Caki2 (cell line): ENCODE data around the gene CEBPE. TPM values are rescaled to one million over a fixed set of nuclear protein-coding genes. Genes with fewer than 3 reads are reported as not detected.

ENCODE experiments used
- DNase-seq: peaks from one replicate; pipeline ENCODE4 v3.0.0-alpha.2; 2015; ENCODE audit warnings: low read depth
- in situ Hi-C: cut with HindIII; loops from 2 replicates; pipeline ENCODE4 v1.10.0; 2016; ENCODE audit warnings: low sequenced_read_pairs, low pct_unique_long_range_greater_than_20kb, mixed read lengths
- total RNA-seq: library from RNA; depleted of rRNA; stranded (reverse); fragments of >200 nt; shearing (Covaris generic); gene quantifications from 2 replicates; pipeline ENCODE4 v1.2.3, GENCODE V29; 2014; ENCODE audit warnings: low replicate concordance

The CEBPE gene
- total RNA-seq, 1 experiment from 2014 or later: not detected

DNA sequence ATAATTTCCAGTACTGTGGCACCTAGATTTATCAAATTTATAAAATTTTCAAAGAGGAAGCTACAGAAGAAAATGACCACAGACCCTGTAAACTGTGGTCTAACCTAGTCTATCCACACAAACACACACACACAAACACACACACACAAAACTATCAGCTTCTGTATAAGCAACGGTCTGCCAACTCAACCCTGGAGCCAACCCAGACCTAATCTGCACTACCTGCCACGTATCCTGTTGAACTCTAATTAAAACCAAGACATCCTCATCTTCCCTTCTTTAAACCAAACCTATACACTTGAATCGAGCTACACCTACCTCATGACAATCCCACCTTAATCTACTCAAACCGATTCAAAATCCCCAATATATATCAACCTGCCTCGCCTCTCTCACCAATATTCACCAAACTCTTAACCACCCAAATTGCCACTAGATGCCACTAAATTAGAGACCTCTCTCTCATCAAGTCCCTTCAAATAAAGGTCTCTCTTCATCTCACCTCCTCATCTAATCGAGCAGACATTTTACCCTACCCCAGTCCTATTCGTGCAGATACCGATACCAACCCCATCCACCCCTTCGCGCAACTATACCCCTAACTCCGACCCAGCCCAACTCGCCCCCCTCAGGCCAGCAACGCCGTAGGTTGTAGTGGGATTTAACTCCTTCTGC, 24.9 kb downstream of the CEBPE start:
- in situ Hi-C loops: no loop called here
- no peak for DNase-seq

DNA sequence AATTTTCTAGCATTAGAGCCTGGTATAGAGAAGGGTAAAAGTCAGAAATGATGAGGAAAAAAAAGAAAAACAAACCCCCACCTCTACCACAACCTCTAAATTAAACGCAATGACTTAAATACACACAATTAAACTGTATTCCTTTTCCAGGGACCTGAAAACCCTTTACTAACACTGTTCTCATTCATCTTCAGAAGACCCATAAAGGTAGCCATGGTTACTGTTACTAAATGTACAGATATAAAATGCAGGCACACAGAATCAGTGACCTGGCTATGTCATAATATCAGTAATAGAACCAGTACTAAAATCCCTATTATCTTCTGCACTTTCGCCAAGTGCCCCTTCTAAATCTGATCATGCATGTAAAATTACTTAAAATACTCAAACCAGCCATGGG, 25.5 kb downstream of the CEBPE start:
- no peak for DNase-seq
- in situ Hi-C loops: no loop called here

DNA sequence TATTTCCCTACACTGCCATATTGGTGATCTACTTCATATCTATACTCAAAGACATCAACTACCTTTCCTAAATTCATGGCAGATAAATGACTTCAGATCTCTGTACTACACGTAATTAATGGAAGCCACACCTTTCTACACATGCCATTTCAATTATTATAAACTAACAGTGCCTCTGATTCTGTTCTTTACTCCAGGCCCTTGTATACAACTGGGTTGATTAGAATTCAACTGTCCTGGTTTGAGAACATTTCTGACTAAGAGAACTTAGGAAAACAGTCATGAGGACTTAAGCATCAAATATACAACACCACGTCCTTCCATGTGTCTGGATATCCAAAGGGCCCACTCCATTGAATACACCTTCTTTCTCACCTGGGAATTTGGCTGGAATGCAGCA, 26.0 kb downstream of the CEBPE start:
- no peak for DNase-seq
- in situ Hi-C loops: no loop called here

DNA sequence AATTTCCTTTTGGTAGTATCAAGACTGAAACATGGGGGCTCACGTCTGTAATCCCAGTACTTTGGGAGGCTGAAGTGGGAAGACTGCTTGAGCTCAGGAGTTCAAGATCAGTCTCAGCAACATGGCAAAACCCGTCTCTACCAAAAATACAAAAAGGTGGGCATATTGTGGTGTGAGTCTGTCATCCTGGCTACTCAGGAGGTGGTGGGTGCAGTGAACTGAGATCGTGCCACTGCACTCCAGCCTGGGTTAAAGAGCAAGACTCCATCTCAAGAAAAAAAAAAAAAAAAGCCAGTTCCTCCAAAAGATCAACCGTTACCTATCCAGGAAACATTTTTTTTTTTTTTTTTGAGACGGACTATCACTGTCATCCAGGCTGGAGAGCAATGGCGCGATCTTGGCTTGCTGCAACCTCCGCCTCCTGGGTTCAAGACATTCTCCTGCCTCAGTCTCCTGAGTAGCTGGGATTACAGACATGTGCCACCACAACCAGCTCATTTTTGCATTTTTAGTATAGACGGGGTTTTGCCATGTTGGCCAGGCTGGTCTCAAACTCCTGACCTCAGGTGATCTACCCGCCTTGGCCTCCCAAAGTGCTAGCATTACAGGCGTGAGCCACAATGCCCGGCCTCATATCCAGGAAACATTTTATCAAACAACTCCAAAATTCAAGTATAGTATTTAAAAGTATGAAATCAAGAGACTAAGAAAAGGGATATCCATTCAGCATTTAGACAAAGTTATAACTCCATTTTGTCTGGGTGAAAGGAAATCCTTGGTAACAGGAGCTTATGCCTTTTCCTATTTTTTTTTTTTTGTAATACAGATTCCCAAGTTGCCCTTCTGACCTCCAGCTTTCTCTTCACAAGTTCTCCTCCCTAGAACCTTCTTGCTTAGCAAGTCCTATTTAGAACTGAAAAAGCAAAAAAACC, 27.5 kb downstream of the CEBPE start:
- no peak for DNase-seq
- in situ Hi-C loops: no loop called here

DNA sequence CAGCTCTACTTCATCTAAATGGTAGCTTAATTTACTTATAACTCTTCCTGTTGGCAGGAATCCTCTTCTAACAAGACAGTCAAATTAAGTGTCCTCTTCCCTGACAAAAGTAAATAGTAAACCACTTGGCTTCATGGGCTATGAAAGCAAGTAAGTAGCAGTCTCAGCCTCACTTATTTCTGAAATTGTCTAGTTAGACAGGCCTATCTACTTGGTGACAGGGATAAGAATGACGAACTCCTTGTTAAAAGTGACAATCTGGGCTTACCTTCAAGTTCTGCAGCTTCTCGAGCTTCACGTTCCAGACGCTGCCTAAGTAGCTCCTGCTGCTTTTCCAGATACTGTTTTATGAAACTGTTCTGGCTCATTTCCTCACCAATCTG, 28.8 kb downstream of the CEBPE start:
- no peak for DNase-seq
- in situ Hi-C loops: no loop called here

DNA sequence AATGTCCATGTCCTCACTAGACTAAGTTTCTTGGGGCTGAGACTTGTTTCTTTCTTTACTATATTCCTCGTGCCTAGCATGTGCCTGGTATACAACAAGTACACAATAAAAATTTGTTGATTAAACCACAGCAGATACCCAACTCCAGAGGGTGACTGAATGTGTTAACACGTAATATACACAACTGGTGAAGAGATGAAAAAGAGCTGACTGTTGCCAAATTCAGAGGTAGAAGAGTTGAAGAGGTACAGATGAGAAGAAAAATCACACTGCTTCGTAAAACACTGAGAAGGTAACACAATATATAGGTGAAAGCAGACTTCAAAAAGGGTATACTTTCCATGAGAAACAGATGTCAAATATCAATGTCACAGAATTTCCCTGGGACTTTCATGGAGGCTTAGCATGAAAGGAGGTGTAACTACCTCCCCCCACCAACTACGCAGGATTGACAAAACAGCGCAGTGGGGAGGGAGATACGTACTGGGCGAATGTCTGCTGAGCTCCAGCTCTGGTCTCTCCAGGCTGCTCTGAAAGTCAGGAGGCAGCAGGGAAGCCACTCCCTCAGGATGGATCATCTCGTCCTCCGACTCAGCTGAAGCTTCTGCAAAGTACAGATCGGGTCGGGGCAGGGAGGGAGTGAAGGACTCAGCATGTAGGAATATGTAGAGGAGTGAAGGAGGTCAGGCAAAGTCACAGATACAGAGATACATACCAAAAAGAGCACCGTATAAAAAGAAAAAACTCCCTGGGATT, 29.4 kb downstream of the CEBPE start:
- no peak for DNase-seq
- in situ Hi-C loops: no loop called here

DNA sequence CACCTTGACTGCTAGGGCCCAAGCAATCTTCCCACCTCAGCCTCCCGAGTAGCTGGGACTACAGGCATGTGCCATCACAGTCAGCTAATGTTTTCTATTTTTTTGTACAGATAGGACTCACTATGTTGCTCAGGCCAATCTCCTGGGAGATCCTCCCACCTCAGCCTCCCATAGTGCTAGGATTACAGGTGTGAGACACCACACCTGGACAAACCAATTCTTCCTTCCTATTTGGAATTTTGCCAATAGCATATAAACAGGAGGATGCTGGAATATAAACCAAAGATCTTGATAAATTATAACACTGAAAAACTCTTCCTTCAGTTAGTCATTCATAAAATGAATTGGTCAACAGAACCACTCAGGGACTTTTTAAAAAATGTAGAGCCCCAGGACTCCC, 32.5 kb downstream of the CEBPE start:
- in situ Hi-C loops: no loop called here

DNA sequence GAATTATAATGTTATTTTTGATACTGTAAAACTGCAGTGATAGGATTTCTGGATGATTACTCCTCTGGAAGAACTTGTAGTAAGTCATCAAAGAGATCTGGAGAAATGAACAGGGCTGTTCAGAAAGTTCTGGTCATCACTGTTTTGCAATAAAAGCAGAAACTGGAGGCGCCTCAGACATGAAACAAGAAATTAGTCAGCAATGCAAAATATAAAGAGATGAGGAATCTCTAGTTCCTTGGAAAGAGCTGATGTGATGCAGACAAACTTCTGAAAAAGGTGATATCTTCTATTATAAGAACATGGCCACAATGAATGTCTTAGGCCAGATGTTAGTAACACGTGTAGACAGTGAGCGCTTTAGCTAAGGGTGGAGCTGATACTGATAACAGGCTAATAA, 33.6 kb downstream of the CEBPE start:
- no peak for DNase-seq
- in situ Hi-C loops: no loop called here

More for the DNA sequence above, 32.5 kb downstream of the CEBPE start:
- no peak for DNase-seq

DNA sequence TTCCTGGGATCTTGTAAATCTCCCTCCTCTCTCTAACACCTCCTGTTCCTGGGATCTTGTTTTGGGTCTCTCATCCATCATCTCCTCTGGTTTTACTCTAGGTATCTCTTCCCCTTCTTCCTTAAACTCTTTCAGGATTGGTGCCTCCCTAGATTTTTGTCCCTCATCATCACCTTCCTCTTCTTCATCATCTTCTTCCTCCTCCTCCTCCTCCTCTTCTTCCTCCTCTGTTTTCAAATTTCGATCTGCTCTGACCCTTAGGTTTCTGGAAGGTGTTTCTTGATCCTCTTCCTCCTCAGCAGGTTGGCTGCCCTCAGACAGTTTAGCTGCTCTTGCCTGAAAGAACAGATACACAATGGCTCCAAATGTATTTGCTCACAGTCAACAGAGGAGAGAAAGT, 38.6 kb downstream of the CEBPE start:
- DNase-seq: no peak
- in situ Hi-C loops: no loop called here

DNA sequence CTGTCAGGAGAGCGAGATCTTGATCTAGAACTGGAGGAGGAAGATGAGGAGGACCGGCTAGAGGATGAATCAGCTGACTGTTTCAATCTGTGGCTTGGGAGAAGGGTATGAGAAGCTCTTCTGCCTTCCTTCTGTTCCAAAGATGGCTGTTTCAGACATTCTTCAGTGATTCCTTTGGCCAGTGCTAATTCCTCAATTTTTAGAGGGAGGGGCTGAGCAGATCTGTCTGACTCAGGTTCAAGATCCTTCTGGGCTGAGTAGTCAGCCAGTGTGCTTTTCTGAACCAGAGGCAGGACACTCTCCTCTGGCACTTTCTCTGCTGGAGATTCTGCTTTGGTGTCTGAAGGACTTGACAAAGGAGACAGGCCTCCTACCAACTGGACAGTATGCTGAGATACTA, 39.3 kb downstream of the CEBPE start:
- in situ Hi-C loops: no loop called here
- no peak for DNase-seq

DNA sequence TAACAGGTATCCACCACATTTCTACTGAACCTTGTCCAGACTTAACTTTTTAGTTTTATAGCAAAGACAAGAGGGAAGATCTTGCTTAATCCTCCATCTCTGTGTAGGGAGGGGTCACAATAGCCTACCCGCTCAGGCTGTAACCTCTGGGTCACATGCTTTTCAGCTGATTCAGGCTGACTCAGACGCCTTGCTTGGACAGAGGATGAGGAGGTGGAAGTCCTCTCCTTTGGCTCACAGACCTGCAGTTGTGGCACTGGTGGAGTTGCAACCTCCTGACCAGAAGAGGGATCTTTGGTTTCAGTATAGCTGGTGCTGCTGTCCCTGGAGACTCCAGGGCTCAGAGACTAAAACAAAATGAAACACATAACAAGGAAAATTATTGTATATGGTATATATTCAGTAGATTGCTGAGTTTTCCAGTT, 40.4 kb downstream of the CEBPE start:
- in situ Hi-C loops: no loop called here
- peak; percentile 77 for DNase-seq

DNA sequence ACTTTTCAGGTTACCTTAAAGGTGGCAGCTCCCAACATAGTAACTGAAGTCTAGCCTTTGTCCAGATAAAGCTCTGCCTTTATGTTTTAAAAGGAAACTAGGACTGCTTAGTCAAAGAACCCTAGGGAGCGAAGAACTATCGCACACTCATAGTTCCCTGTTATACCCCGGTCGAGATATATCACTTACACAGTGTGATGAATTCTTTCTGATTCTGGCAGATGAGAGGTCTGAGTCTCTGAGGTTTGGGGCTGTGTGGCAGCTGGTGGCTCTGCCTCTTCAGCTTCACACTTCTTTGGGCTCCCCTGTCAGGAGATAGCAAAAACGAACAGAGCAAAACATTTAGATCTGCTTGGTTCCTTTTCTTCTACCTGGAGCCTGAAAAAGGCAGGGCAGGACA, 41.1 kb downstream of the CEBPE start:
- in situ Hi-C loops: no loop called here
- DNase-seq: no peak

DNA sequence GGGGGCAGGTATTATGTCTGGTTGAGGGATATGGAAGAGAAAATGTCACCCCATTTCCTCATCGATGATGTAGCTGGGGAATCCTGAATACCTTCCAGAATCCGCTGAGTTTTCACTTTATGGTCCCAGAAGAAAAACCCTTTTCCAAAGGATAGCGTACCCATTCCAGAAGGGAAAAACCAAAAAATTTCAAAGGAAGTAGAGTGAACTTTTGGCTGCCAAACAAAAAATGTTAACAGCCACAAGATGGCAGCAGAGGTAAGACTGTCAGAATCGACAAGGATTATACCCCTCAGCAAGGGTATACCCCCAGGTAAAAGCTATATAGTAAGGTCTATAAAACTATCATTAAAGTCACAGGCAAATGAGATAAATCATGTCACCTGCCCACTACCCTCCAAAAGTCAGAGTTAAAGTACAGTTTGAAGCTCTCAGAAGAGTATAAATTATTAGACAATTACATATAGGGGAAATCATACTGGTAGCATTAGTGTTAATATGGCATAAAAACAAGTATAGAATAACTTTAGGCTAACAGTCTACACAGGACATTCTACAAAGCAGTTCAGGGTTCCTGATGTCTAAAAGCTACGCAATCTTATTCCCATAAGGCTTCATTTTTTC, 42.2 kb downstream of the CEBPE start:
- in situ Hi-C loops: no loop called here
- no peak for DNase-seq

DNA sequence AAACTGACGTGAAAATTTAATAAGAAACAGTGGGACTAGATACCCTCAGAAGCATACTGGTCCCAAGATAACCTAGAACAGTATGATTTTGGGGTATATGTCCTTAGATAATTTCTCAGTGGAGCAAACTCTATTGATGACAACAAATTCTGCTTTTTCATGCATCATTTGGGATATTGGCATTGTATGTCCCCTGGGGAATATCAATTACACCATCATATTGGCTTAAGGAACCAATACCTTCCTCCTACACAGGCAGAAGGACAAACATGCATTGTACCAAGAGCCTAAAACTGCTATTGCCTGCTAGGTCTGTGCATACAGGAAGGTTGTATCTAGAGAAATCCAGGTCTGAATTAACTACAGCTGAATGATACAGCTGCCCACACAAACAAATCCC, 44.1 kb downstream of the CEBPE start:
- DNase-seq: no peak
- in situ Hi-C loops: no loop called here

DNA sequence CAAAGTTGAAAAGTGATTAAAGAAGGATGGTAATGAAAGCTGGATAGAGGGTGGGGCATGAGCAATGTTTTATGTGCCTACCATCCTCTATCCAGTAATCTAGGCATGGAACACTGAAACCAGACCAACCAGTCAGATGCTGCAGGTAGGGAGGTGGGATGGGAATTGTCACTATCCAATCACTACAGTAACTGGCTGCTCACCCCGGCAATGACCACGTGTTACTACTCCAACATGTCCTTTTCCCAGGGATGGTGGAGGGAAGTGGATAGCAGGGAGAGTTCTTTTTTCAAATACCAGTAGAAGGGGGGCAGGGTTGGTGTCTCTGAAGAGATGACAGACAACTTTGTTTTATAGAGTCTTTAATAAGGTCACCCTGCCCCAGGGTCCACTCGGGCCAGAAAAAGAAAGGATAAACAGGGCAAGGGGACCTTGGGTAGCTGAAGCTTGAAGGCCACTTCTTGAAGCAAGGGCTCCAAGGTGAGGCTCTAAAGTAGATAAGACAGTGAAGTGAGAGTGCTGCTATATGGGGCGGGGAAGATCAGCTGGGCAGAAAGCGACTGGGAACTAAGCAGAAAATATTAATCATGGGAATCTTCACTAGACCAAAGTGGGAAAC, 47.0 kb downstream of the CEBPE start:
- DNase-seq: no peak
- in situ Hi-C loops: no loop called here

DNA sequence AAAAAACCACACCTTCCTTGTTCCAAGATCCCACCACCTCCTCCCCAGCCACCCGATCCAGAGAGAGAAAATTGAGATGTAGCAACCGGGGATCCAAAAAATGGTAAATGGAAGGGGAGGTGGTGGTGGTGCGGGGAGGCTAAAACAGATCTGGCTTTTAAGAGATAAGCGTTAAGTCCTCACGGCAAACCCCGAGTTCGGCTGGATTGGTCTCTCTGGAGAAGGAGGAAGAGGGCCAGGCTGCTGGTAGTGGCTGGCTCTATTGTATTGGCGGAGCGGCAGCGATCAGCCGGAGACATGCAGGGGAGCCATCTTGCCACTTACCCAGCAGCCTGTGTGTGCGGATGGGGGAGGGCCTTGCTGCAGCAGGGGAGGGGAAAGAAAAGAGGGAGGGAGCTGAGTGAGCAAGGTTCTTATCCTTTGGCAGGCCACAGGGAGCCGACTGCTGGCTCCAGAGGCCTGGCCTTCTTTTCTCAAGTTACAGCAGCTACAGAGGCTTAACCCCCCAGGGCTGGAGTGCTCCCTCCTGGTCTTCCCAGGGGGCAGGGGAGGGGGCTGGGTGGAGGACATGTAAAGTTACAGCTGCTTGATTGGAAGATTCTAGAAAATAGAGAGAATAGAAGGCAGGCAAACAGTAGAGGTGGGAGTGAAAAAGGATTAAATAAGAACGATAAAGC, 47.7 kb downstream of the CEBPE start:
- DNase-seq: peak; percentile 78
- in situ Hi-C loops: no loop called here

DNA sequence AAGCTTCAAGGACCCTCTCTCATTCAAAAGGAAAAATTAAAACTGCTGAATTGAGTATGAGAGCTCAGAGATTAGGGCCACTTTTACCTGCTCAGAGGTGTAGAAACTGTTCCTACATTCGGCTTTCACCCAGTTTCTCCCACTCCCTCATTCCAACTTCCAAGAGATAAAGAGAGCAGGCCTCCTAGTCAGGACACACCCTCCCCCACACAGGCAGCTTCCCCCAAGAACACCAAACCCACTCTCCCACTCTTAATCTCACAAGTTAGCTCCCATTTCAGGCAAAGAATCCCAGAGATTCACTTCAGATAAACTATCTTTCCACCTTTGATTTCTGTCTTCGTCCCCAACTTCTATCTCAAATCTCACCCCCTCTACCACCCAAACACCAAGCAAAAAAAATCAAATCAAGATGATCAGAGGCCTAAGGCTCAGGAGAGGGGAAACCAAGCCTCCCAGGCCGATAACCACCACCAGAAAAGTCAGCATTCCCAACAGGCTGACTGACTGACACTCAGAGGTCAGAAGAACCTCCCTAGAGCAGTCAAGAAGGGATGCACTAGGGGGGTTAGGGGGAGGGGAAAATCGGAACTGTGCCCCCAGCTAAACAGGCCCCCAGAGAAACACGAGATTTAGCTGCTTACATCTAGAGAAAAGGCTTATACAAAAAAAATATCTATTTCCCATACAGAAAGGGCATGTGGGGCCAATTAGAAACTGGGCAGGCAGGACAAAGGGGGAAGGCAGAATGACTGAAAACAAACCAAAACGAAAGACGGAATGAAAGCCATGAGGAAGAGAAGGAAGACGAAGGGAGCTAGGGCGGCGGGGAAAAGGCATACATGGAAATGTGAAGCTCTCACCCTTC, 48.6 kb downstream of the CEBPE start:
- in situ Hi-C loops: no loop called here
- no peak for DNase-seq
